Measurements from ENCODE around the gene USP16.
A peak's percentile ranks its signal among the peaks of the same experiment; 100 is the strongest.

The USP16 gene

GRCh38 chr21:29052224-29052623 lies 27.8 kb downstream of the USP16 start:
- Histone ChIP-seq H3K79me2 (ENCODE audit: insufficient read depth, low read length) (peaks cover 2% of the 10 kb centered on the region; the same call in 1 of the 2 replicates), H3K4me3 (ENCODE audit: low read depth in 1 of 2, low read length in 2 of 2) (no peak overlapping the region), H3K27me3 (ENCODE audit: insufficient read depth, low read length, poor library complexity) (no peaks in the 10 kb centered on the region), H2AFZ (ENCODE audit: low read depth, low read length) (no peak overlapping the region), H3K4me1 (ENCODE audit: insufficient read depth, low read length) (no peaks in the 10 kb centered on the region), H4K20me1 (ENCODE audit: insufficient read depth, low read length) (peaks cover 4% of the 10 kb centered on the region; the same call in 1 of the 2 replicates), H3K9me3 (ENCODE audit: insufficient read depth, low read length, severe bottlenecking) (no peaks in the 10 kb centered on the region), H3K4me2 (ENCODE audit: insufficient read depth, low read length) (no peak overlapping the region), H3K36me3 (ENCODE audit: insufficient read depth, low read length) (peaks cover 87% of the 10 kb centered on the region), H3K9ac (ENCODE audit: low read depth, low read length) (no peak overlapping the region), H3K27ac (ENCODE audit: low read length) (no peak overlapping the region)
- no peak for DNase-seq
- no peak for ATAC-seq (ENCODE audit: insufficient read depth, low read depth)
- TF ChIP-seq CTCF (IDR thresholded peaks at IDR 0.05; ENCODE audit: borderline replicate concordance, extremely low read depth, low read length, poor library complexity, severe bottlenecking) (no peak), EZH2 (IDR thresholded peaks at IDR 0.05; ENCODE audit: borderline replicate concordance, low read depth, low read length, severe bottlenecking) (no peak)

- ATAC-seq (ENCODE audit: insufficient read depth, low read depth) (peak; percentile 37), DNase-seq (no peak)
- H2AFZ ChIP-seq (ENCODE audit: low read depth, low read length) = no peak overlapping the region
- no peak overlapping the region for H3K9ac ChIP-seq (ENCODE audit: low read depth, low read length)
- no peak for TF ChIP-seq EZH2 (IDR thresholded peaks at IDR 0.05; ENCODE audit: borderline replicate concordance, low read depth, low read length, severe bottlenecking)
- TF ChIP-seq CTCF (IDR thresholded peaks at IDR 0.05; ENCODE audit: borderline replicate concordance, extremely low read depth, low read length, poor library complexity, severe bottlenecking) = no peak
- H3K27me3 ChIP-seq (ENCODE audit: insufficient read depth, low read length, poor library complexity) = no peaks in the 10 kb centered on the region
- H3K4me1 ChIP-seq (ENCODE audit: insufficient read depth, low read length) = no peaks in the 10 kb centered on the region
- H3K4me3 ChIP-seq (ENCODE audit: low read depth in 1 of 2, low read length in 2 of 2) = no peak overlapping the region
- peaks cover 7% of the 10 kb centered on the region; the same call in 1 of the 2 replicates for H4K20me1 ChIP-seq (ENCODE audit: insufficient read depth, low read length)
- H3K27ac ChIP-seq (ENCODE audit: low read length) = no peak overlapping the region
- H3K9me3 ChIP-seq (ENCODE audit: insufficient read depth, low read length, severe bottlenecking) = no peaks in the 10 kb centered on the region
- peaks cover 4% of the 10 kb centered on the region; the same call in 1 of the 2 replicates for H3K79me2 ChIP-seq (ENCODE audit: insufficient read depth, low read length)
- H3K36me3 ChIP-seq (ENCODE audit: insufficient read depth, low read length) = peaks cover 89% of the 10 kb centered on the region
- H3K4me2 ChIP-seq (ENCODE audit: insufficient read depth, low read length) = no peak overlapping the region
These were observed 28.6 kb downstream of the USP16 start for GRCh38 chr21:29053011-29053553.

GRCh38 chr21:29053656-29054055 lies 29.2 kb downstream of the USP16 start:
- Histone ChIP-seq H4K20me1 (ENCODE audit: insufficient read depth, low read length) (peaks cover 7% of the 10 kb centered on the region; the same call in 1 of the 2 replicates), H3K4me1 (ENCODE audit: insufficient read depth, low read length) (no peaks in the 10 kb centered on the region), H3K4me2 (ENCODE audit: insufficient read depth, low read length) (no peak overlapping the region), H3K27ac (ENCODE audit: low read length) (no peak overlapping the region), H3K9ac (ENCODE audit: low read depth, low read length) (no peak overlapping the region), H3K27me3 (ENCODE audit: insufficient read depth, low read length, poor library complexity) (no peaks in the 10 kb centered on the region), H3K4me3 (ENCODE audit: low read depth in 1 of 2, low read length in 2 of 2) (no peak overlapping the region), H3K36me3 (ENCODE audit: insufficient read depth, low read length) (peaks cover 94% of the 10 kb centered on the region), H3K79me2 (ENCODE audit: insufficient read depth, low read length) (peaks cover 4% of the 10 kb centered on the region; the same call in 1 of the 2 replicates), H2AFZ (ENCODE audit: low read depth, low read length) (no peak overlapping the region), H3K9me3 (ENCODE audit: insufficient read depth, low read length, severe bottlenecking) (no peaks in the 10 kb centered on the region)
- peak; percentile 13; the same call in 1 of the 3 replicates for ATAC-seq (ENCODE audit: insufficient read depth, low read depth)
- TF ChIP-seq CTCF (IDR thresholded peaks at IDR 0.05; ENCODE audit: borderline replicate concordance, extremely low read depth, low read length, poor library complexity, severe bottlenecking) (no peak), EZH2 (IDR thresholded peaks at IDR 0.05; ENCODE audit: borderline replicate concordance, low read depth, low read length, severe bottlenecking) (no peak)
- DNase-seq = no peak

Data from DND-41 (cell line).